Vagina (tissue), 2 donors: ENCODE data around the gene REXO4.

Source experiments
- CTCF ChIP-seq, 3 experiments: fragments of 450-650 bp in 2 of 3; fragments of 200-600 bp in 1 of 3; sonication (generic) in 1 of 3; IDR thresholded peaks; one replicate each; pipeline ENCODE4 v1.5.1; 2017 to 2019; ENCODE audit warnings: antibody characterized with exemption in 3 of 3, mild to moderate bottlenecking in 2 of 3, moderate library complexity in 2 of 3
- POLR2A ChIP-seq, 2 donors: fragments of 450-650 bp; IDR thresholded peaks; one replicate each; pipeline ENCODE4 v1.6.1; 2017; ENCODE audit warnings: antibody characterized with exemption in 2 of 2, mild to moderate bottlenecking in 2 of 2, moderate library complexity in 2 of 2
- POLR2AphosphoS5 ChIP-seq, 2 donors: sonication (generic); formaldehyde crosslinking; IDR thresholded peaks; one replicate each; pipeline ENCODE4 v1.9.0; 2017; ENCODE audit warnings: antibody characterized with exemption in 2 of 2, mild to moderate bottlenecking in 2 of 2, low read depth in 1 of 2; ENCODE audit not compliant: insufficient read depth in 1 of 2

DNA sequence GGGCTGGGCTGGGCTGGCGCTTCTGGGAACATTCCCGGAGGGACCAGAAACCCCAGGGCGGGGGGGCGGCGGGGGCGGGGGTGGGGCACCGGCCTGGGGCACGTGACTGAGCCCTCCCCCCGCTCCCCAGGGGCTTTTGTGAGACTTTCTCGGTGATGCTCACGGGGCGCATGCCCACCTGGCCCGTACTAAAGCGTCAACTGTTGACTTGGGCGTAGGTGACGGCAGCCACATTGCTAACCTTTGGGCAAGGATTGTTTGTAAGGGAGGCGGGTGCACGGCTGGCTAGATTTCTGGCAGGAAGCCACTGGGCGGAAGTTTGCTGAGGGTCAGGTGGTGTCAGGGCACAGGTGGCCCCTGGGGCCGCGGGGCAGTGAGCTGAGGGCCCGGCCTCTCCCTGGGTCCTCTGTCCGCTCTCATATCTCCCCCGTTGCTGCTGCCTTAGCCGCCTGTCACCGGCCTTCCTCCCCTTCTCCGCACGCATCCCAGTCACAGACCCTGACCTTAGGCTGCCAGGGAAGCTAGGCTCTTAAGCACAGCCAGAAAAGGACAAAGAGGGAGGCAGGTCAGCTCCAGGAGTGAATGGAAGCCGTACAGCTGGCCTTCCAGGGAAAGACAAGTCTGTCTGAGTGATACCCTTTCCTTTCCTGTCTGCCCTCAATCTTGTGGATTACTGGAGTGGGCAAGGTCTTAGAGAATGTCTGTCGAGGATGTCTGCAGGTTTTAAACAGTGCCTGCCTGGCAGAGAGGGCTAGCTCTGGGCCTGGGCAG is 42.8 kb upstream of the REXO4 start:
- TF ChIP-seq POLR2AphosphoS5 (IDR thresholded peaks at IDR 0.05; ENCODE audit: insufficient read depth in 1 of 2, low read depth in 1 of 2) (no peak), CTCF (IDR thresholded peaks at IDR 0.05) (no peak), POLR2A (IDR thresholded peaks at IDR 0.05) (no peak)
